Ecto neural progenitor cell (in vitro differentiated cells): ENCODE data around the gene WASF2.

ENCODE experiments used
- DNase-seq: peaks from one replicate; pipeline ENCODE4 v3.0.0-alpha.2; 2018; ENCODE audit warnings: low spot score

Gene WASF2

DNA sequence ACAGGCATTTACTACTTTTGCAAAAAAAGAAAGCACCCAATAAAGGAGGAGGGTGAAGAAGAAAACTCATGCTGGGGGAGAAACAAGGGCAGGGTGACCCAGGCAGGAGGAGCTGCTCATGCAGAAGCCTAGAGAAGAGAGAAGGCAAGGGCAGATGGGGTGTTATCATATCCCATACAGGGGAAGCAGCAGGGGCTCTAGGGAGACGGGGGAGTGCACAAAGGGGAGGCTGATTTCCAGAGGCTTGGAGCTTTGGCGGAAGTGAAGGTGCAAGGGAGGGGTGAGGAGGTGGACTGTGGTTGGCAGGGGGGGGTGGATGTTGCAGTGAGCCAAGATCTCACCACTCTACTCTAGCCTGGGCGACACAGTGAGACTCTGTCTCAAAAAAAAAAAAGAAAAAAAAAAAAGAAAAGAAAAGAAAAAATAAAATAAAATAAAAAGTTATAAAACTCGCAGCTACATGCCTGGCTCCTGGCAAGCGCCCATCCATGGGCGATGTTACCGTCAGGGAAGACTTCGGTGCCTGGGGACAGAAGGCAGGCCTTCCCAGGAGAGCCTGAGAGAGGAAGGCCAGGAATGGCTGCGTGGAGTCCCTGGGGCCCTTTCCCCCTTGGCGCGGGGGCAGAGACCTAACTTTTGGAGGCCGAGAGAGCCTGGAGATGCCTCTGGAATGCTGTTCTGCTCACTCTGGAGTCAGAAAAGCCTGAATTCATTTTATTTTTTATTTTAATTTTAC, 112.0 kb downstream of the WASF2 start:
- no peak for DNase-seq

DNA sequence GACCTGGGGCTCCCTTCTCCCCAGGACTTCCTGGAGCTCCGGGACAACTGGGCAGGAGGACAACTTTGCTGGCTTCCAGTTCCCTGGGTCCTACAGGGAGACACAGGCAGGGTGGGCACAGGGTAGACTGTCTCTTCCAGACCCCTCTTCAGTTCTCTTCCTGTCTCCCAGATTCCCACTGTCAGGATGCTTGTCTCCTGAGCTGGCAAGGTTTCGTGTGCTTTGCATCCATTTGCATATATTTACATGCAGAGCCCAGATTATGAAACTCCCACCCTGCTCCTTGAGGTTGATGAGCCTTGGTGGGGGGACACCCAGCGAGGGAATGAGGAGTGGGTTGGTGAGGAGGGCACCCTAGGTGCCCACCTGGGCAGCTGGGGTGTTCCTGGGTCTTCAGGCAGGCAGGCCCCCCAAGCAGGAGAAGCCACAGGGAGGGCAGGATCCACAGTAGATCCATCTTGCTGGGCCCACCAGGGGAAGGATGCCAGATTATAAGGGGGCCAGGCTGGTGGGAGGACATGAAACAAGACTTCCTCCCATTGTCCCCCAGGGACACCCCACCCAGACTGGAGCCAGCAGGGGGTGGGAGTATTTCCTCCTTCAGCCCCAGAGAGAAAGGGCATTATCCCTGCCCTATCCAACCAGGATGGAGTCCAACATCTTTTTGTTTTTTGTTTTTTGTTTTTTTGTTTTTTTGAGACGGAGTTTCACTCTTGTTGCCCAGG, 115.4 kb downstream of the WASF2 start, which contains the start of gene FCN3:
FCN3 (minus strand) TSS at position 463 of the 725 bp plus-strand sequence; CDS start at position 457, 6 bp downstream.
- DNase-seq: no peak

DNA sequence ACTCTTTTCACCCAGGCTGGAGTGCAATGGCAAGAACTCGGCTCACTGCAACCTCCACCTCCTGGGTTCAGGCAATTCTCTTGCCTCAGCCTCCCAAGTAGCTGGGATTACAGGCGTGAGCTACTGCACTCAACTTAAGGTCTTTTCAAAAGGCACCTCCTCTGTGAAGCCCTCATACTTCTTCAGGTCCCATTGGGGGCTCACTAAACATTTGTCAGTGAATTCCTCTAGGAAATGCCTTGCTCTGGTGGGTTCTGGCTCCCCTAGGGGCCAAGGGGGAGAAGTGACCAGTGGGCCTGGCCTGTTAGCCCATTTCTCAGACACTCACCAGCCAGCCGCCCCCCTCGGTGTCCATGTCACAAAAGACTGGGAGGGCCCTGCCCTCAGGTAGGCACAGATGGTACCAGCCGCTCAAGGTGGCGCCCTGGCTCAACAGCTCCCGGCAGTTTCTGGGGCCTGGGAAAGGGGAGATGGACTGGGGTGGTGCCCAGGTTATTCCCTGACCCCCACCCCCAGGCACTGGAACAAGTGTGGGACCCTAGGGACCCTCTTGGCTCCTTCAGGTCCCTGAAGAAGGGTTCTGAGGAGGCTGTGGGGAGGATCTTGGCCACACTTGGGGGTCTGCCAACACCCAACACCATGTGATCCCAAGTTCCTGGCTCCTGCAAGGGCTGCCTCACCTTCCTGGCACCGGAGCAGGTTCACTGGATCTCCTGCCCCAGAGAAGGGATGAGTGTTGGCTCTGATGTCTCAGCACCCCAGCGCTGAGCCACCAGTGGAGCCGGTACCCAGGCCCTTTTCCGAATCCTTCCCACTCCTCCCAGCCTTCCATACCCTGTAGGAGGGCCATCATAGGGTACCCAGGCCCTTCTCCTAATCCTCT, 116.9 kb downstream of the WASF2 start:
- DNase-seq: no peak

DNA sequence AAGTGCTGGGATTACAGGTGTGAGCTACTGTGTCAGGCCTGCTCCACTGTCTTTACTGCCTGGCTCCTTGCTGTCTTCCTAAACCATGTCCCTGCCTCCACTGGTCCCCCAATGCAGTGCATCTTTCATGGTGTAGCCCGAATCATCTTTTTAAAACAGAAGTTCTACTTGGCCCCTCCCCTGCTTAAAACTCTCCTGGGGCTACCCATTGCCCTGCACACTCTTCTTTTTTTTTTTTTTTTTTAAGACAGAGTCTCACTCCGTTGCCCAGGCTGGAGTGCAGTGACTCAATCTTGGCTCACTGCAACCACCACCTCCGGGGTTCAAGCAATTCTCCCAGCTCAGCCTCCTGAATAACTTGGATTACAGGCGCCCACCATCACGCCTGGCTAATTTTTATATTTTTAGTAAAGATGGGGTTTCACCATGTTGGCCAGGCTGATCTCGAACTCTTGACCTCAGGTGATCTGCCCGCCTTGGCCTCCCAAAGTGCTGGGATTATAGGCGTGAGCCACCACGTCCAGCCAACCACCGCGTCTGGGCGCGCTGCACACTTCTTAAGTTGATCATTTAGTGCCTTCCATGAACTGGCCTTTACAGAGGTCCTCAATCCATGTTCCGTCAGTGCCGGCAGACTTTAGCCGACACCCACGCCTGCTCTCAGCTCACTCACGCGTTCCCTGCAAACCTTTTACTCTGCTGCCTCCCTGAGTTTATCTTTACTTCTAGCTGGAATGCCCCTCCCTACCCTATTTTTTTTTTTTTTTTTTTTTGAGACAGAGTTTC, 117.8 kb downstream of the WASF2 start:
- DNase-seq: no peak

DNA sequence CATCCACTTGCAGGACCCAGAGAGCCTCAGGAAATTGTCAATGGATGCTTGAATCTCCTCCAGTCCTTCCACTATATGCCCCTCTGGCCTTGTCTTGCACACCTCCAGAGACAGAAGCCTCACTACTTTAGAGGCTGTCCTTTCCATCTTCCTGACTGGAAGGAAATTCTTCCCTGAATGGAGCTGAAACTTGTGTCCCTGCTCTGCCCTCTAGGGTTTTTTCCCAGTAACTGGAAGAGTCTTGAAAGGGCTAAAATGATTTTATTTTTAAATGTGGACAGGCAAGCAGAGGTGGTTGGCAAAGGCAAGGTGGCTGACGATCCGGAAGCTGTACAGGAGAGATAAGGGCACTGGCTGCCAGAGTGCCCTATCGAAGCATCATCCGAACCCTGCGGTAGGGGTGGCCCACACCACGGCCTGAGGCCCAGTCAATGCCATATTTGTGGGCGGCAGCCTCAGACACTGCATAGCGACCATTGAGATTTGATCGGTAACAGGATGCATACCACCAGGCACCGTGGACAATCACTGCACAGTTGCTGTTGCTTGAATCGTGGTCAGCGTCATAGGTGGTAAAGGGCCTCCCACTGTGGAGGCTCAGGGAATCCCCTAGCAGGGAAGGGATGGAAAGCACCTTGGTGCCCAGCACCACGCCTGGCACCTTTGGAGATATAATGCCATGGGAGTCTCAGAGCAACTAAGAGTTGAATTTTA, 120.9 kb downstream of the WASF2 start:
- DNase-seq: no peak

DNA sequence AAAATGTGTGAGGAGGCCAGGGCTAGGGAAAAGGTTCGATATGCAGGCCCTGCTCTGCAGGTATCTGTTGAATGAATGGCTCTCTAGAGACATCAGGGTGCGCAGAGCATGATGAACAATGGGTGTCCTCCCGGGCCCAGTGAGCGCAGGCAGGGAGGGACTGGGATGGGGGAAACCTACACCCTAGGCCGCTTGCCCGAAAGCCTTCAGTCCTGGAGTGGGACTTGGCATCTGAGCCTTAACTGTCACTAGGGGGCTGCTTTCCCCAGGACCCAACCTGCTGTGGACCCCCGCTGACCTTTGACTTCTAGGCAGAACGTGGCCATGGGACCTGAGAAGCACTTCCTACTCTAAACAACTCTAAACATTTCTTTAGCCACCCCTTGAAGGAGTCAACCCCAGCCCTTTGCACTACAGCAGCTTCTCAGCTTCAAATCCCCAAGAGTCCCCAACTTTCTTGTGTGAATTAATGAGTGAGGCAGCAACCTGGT, 122.8 kb downstream of the WASF2 start:
- DNase-seq: no peak

DNA sequence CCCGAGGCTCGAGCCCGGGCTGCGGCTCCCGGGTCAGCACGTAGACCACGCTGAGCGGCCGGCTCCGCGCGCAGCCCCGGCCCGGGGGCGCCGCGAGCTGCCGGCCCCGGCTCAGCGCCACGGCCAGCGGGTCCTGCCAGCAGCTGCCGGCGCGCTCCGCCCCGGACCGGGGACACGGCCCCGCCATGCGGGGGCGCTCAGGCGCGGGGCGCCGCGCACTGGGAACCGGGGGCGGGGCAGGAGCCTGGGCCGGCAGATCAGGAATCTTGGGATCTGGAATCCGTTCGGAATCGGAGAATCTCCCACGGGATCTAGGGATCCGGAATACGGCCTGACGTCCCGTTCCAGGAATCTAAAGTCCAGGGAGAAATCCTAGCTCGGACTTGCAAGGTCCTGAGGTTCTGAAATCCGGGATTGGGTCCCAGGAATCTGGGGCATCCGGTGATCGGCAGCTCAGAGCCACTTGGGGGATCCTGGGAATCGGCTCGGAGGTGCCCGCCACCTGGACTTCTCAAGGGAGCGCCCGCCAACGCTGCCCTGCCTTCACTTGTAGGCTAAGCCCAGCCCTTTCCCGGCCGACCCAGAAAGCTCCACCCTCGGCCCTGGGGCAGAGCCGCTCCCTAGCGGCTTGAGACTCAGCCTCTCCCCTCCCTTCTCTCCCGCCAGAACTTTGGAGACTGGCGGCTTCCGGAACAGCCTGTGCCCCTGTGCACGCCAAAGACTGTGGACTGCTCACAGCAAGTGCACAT, 123.4 kb downstream of the WASF2 start, which contains the start of gene MAP3K6:
MAP3K6 (minus strand) TSS at position 551 of the 749 bp plus-strand sequence; CDS start at position 187, 364 bp downstream.
- DNase-seq: peak; percentile 87

DNA sequence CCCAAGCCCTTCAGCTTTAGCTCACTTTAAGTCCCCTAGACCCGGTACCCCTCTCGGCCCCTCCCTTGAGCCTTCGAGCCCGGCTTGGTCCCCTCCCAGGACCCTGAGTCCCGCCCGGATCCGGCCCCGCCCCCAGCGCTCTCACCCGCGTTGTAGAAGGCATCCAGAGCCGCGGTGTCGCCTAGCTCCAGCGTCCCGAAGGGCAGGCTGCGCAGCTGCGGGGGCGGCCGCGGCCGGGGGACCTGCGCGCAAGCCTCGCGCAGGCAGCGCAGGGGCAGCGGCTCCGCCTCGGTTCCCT, 123.9 kb downstream of the WASF2 start:
- DNase-seq: peak; percentile 91

DNA sequence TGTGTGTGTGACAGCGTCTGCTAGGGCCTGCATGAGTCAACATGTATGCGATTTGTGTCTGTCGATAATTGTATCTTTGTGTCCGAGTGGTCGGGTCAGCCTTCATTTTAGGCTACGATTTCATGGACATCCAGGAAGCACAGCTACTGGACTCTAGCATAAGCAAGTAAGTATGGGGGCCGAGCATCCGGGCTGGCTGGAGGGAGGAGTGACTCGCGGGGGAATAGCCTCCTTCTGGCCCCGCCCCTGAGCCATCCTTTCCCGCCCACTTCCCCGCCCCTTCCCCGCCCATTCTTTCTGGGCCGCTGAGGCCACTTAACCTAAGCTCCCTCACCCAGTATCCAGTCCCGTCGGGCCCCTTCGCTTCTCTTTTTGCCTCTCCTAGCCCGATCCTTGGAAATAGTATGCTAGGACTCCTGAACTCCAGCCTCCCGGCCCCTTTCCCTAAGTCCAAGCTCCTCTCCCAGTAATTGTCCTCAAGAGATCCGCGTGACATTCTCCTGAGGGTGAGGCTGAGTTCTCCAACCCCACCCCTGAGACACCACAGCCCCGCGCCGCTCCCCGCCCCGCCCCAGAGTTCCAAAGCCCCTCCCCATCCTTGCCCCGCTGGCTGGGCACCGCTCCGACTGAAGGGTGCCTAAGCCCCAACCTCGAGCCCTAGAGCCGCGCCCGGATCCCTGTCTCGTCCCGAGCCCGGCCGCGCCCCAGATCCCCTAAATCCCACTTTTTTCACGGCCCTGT, 124.4 kb downstream of the WASF2 start:
- DNase-seq: peak; percentile 94

DNA sequence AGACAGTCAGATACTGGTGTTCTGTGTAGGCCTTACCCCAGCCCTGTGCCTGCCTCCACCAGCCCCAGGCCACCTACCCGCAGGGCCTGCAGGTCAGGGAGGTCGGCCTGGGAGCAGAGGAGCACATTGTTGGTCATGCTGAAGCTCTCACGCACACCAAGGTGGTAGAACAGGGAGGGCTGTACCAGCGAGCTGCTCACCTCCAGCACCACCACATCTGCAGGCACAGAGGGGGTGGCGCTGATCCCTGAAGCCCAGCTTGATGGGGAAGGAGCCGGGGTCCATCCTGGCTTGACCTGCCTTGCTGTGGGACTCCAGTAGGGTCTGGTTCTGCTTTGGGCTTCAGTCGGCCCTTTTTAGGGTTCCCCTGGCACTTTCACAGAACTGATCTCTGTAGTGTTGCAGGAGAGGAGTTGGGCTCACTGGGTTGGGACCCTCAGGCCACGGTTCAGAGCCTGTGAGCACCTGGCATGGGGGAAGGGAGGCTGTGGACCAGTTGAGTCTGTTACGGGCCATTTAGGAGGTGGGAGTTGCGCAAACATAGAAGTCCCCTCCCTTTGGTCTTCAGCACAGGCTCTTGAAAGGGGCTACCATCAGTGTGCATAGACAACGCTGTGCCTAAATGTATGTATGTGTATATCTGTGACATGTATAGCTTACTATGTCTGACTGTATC, 125.1 kb downstream of the WASF2 start:
- DNase-seq: peak; percentile 79

DNA sequence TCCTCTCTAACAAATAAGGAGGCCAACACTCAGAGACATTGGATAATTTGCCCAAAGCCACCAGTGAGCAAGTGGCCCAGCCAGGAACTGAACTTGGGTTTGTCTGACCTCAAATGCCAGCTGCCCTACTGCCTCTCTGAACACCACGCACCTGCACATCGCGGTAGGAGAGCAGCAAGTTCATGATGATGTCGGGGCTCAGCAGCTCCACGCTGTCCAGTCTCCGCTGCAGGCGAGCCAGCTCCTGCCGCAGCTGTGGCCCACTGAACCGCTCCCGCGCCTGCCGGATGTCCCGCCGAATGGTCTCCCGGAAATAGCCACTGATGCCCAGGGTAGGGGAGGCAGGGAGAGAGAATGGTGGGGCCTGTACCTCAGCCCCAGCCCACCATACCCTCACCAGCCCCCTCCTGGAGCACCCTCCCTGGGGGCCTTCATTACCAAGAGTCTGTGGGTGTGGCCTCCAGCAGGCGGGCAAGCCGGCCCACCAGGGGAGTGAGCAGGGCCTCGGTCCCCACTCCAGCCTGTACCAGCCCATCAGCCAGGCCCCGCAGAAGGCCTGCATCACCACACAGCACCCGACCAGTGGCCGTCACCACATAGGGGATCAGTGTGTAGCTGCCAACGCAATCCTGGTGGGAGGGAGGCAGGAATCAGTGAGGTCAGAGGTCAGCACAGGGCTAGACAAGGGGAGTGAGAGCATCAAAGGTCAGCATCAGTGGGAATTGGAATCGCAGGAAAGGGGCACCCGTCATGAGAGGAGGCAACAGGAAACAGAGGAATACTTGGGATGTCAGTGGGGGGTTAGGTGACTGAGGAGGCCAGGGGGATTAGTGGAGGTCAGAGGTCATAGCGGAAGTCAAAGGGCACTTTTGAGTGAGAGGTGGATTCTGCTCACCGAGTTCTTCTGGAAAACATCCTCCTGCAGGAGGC, 125.9 kb downstream of the WASF2 start:
- DNase-seq: no peak

DNA sequence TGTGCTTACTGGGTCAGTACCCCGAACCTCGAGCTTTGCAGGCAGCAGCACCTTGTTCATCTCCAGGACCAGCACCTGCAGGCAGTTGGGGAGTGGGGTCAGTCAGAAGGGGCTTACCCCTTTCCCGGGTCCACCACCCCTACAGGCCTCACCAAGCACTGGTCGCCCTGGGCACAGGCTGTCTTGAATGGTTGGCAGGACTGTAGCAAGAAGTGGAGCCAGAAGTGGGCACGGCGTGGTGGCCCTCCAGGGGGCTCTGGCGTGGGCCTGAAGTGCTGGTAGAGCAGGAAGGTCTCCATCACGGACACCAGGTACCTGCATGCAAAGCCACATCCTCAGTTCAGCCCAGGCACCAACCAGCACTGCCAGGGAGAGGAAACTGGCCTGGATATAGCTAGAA, 128.4 kb downstream of the WASF2 start:
- DNase-seq: no peak

DNA sequence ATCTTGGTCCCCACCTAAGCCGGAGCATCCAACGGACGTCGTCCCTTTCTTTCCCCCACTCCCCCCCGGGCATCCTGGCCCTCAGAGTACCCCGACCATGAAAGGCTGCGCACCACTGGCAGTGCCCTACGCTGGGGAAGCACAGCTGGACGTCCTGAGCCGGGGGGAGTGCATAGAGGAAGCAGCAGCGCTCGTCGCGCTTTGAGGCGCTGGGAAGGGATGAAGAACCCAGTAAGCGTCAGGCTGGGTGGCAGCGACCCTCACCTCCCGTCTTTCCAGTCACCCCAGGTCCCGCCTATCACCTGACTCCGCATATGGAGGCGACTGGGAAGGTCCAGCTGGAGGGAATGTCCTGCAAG, 128.9 kb downstream of the WASF2 start:
- no peak for DNase-seq

DNA sequence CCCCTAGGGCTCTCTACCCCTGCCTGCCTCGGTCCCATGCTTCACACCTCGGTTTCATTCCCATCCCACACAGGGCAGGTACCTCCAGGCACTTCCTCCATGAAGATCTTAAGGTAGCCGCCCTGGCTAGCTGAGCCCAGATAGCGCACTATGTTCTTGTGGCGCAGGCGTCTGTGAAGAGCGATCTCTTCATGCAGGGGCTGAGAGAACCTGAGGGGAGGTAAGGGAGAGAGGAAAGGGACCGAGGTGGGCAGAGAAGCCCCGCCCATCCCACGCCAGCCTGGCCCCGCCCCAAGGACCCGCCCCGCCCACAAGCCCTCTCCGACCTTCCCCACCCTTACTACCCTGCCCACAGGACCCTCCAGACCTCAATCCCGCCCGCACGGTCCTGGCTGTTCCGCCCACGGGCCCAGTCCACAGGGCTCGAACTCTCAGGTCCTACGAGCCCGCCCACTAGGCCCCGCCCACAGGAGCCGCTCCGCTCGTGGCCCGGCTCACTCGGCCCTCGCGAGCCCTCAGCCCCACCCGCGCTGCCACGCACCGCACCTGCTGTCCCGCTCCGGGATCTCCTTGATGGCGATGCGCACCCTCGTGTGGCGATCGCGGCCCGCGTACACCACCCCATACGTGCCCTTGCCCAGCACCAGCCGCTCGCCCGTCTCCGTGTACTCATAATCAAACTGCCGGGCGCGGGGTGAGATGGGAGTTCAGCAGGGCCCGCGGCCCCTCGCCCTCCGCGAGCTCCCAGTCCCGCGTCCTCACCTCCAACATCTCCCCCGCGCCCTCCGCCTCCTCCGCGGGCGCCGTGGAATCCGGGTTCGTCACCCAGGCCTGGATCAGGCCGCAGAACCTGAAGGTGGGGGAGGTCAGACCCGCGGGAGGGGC, 129.6 kb downstream of the WASF2 start:
- DNase-seq: no peak

DNA sequence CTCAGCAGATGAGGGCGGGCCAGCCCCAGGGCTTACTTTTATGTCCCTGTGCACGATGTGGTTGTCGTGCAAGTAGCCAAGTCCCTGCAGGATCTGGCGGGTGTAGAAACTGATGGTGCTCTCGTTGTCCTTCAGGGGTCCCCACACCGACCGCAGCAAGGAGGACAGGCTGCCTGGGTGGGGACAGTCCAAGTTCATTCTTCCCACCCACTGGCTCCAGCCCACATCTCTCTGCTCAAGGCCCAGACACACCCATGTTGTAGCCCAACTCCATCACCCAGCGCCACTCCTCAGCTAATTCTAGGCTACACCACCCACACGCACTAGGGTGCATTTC, 130.2 kb downstream of the WASF2 start:
- DNase-seq: no peak

DNA sequence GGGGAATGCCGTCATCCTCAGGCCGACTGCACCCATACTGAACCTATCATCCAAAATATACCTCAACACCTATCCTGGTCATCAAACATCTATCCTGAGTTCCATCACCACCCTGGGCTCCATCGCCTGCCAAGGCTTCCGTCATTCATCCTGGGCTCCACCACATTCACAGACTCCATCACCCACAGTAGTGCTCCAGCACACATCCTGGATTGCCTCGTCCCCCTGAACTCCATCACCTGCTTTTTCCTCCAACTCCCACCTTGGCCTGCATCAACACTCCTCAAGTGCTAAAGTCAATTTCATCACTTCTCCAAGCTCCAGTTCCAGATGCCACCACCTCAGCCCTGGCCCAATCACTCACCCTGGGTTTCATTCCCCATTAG, 131.0 kb downstream of the WASF2 start:
- DNase-seq: no peak
